ENCODE results near the gene TMEM131L.
"Not testable (repeated sequence)": the region's sequence is repeated elsewhere in the genome, so short reads cannot be mapped to it uniquely, and the experiment has no call there.

TMEM131L gene

DNA sequence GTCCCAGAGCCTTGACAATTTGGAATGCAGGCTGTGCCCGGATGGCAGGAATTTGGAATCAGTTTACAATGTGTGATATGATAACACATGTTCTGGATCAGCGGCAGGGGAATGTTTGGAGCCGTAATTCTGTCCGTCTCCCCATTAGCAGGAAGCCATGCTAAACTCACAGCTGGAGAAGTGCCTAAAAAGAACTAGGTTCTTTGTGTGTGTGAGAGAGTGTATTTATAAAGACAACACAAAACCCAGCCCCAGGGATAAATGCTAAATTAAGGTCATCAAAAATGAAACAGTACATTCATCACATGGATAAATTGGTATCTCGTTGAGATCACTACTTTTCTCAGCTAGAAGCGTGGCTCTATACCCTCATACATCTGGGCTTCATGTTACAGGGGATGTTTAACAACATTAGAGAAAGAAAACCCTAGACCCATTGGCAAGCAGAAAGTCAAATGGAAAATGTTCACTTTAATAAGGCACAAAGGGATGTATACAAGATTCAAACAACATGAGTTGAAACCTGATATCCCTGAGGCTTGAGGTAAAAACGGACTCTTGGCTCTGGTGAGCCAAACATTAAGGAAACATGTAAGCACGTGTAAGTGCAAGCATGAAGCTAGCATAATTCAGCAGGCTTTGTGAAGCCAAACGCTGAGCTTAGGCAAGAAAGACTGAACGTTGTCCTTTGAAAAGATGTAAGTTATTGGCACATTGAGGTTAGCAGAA, 18.0 kb upstream of the TMEM131L start:
- no peak for DNase-seq

DNA sequence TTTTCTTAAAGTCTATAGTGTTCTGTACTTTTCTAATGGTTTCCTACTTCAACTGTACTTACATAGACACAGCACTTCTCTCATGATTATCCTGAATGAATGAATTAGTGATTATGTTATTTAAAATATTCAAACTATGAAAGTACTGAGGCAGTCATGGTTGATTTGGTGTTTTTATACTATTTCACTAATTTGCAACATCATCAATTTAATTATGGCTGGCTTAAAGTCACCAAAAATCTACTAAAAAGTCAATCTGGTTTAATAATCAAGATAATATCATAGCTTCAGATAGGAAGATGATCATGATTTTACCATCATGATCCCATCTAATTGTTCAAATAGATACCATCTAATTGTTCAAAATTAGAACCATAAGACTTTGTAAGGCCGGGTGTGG, 16.8 kb upstream of the TMEM131L start:
- DNase-seq = no peak

DNA sequence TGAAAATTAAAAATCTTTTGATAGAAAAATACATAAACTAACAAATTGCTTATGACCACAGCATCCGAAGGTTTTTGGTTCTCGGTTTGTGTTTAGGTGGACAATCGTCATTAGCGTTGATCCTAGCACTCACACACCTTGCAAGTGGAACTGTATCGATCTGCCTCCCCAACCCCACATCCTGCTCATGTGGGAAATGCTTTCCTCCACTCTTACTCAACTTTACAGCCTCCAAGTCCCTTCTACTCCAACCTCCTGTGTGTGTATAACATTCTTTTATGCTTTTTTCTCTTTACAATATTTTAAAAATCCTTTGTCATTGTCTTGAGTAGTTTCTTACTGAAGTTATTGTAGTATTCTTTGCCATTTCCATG, 15.6 kb upstream of the TMEM131L start:
- DNase-seq = no peak

DNA sequence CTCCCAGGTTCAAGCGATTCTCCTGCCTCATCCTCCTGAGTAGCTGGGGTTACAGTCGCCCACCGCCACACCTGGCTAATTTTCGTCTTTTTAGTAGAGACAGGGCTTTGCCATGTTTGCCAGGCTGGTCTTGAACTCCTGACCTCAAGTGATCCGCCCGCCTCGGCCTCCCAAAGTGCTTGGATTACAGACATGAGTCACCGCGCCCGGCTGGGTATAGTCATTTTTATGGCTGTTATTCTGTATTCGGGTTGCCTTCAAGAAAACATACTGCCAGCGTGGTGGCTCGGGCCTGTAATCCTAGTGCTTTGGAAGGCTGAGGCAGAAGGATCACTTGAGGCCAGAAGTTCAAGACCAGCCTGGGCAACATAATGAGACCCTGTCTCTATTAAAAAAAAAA, 15.0 kb upstream of the TMEM131L start:
- DNase-seq = not testable (repeated sequence)

DNA sequence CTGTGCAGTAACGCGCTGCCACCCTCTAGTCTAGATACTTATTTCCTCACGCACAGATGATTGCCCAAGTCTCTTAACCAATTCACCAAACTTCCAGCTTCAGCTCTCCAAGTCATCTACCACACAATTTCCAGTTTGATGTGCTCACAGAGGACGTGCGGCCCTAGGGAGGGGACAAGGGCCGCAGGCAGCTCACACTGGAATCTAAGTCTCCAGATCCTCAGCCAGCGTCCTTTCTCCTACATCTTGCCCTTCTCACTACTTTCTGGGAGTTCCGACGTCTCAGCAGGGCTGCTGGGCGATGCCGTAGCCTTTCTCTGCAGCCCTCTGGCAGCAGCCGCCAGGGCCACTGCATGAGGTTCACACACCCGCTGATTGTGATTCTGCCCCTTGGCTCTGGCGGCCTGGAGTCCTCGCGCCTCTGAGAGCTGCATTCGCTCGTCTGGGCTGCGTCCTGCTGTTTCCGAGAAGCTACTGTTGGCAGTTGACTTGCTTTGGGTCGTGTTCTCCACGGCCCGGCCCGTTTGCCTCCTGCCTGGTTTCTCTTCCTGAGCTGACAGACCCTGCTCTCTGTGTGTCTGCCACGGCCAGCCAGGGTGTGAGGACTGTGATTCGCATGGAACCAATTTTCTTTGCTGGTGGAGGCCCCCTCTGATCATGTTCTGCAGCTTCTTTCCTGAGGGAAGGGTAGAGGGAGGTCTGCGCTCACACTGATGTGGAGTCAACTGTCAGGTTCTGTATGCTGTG, 14.1 kb upstream of the TMEM131L start:
- DNase-seq = no peak

DNA sequence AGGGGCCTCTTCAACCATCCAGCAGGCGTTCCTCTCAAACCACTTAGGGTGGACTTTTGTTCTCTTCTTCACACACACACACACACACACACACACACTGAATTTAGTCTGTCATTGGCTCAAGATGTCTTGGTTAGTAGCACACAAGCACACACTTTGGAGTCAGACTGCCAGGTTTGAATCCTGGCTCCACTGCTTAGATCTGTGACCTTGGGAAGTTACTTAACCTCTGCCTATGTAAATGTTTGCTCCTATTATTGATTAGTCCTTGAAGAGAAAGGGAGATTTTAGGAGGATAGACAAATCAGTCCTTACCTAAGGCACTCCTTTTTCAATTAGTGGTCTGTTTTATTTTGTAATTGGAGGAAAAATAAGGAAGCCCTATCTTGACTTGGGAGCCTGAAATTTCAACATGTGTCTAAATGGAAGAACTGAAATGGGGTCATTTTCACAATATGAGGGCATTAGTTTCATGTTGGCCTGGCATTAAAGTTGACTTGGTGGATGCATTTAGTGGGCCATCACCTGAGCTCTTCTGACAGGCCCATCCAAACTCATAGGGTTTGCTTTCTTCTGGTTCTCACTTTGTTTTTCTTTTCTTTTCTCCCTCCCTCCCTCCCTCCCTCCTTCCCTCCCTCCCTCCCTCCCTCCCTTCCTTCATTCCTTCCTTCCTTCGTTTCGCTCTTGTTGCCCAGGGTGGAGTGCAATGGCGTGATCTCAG, 13.3 kb upstream of the TMEM131L start:
- no peak for DNase-seq

DNA sequence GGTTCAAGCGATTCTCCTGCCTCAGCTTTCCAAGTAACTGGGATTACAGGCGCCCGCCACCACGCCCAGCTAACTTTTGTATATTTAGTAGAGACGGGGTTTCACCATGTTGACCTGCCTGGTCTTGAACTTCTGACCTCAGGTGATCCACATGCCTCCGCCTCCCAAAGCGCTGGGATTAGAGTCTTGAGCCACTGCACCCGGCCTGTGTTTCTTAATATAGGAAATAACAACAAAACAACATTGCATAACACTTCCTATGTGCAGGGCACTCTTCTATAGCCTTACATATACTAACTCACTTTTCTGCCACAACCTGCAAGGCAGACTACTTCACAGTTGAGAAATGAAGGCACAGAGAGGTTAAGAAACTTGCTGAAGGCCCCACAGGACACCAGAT, 12.8 kb upstream of the TMEM131L start:
- no peak for DNase-seq

DNA sequence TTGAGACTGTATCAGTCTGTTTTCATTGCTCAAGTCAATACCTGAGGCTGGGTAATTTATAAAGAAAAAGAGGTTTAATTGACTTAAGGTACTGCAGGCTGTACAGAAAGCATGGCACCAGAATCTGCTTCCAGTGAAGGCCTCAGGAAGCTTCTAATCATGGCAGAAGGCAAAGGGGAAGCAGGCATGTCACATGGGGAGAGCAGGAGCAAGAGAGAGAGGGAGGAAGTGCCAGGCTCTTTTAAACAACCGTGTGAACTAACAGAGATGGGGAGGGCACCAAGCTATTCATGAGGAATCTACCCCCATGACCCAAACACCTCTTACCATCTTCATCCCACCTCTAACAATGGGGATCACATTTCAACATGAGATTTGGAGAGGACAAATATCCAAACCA, 7.2 kb upstream of the TMEM131L start:
- DNase-seq = no peak

DNA sequence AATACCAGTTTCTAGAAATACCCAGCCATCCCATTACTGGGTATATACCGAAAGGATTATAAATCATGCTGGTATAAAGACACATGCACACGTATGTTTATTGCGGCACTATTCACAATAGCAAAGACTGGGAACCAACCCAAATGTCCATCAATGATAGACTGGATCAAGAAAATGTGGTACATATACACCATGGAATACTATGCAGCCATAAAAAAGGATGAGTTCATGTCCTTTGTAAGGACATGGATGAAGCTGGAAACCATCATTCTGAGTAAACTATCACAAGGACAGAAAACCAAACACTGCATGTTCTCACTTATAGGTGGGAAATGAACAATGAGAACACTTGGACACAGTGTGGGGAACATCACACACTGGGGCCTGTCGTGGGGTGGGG, 4.6 kb upstream of the TMEM131L start:
- not testable (repeated sequence) for DNase-seq

DNA sequence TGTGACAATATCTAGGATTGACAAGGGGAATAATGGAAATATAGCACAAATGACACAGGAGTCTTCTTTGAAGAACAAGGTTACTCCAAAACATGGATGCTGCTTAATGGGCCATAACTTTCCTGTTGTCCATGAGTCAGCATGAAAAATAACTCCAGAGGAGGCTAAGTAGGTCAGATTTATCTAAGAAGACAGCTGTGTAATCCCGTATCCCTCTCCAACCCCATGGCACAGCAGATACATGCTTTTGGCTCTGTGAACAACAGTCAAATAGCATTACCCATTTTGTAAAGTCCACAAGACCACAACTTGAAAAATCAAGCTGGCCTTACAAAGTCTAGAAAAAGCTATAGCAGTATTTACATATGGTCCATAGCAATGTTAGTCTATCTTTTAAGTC, 2.1 kb upstream of the TMEM131L start:
- DNase-seq = no peak

DNA sequence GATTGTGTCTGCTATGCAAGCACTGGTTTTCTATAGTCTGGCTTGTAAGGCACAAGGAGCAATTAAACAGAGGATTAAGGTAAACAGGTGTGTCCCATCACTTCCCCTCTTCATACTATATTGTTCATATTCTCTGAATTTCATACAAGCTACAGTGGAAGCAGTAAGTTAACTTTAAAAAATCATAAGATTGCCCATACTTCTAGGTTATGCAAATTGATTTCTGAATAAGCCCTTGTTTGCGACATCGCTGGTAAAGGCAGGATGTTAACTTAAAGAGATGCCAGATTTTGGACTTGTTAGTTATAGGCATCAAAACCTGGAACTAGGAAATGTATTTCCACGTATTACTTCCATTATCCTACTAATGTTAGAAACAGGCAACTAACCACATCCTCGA, 1.0 kb upstream of the TMEM131L start:
- no peak for DNase-seq

DNA sequence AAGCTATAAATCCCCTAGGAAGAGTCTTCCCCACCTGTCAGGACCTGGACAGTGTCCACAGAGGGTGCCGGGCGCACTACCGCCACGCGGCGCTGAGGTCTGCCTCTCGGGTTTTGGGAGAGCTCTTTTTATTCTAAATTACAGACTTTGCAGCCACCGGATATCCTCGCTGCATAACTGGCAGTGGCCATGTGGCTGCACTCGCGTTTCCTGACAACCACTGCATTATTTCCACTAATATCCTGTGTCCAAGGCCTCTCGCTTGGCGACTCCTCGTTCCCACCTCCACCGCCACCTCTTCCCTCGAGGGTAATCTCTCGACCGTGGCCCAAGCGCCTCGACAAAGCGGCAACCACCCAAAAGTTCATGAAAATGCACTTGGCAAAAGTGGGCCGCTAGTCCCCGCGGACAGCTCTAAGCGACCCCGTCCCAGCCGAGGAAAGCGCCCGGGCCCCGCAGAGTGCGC, 512 bp upstream of the TMEM131L start:
- no peak for DNase-seq

DNA sequence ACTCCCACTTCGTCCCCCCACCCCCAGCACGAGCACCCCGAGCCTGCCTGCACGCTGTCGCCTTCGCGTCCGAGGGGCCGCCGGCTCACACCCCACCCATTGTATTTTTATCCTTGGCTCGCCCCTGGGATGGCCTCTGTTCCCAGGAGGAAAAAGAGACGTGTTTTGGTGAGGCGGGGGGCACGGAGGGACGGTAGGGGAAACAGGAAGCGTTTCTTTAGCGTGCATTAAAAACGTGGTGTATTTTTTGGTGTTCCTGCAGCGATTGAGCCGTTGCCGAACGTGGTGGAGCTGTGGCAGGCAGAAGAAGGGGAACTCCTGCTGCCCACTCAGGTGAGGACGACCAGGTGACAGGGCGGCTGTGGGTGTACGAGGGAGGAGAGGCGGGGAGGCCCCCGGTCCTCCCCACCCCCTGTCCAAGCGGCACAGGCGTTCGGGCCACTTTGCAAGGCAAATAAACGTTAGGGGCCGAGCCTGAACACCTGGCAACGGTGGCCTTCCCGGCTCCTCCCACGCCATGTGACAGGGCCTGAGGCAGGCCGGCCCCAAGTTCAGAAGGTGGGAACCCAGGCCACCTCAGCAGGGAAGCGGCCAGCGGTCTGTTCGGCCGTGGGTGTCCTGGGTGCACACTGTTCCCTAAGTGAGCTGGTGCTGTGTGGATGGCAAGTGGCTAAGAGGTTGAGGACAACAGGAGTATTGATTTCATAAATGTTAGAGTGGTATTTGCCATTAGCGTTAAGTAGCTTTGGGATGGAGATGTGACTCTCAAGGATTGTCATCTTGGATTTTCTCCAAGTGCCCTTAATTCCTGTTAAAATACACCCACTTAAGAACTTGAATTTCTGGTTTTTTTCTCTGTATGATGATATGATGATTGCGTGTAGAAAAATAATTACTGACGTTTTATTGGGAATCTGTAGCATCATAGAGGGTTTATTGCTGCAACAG, 1.1 kb downstream of the TMEM131L start:
- DNase-seq = no peak

DNA sequence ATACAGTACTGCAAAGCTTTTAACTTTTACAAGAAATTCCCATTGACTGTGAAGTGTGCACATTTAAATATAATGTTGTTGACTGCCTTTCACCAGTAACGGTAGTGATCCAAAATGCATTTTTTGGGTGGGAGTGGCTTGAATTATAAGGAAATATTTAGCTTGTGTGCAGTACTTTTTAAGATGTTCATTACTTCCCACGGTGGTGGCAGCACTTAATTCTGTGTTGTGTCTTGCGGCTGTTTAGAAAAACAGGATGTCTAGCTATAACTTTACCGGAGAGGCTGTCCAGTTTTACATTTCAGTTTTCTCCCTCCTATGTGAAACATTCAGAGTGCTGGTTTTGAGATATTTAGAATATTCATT, 1.7 kb downstream of the TMEM131L start:
- DNase-seq = no peak

DNA sequence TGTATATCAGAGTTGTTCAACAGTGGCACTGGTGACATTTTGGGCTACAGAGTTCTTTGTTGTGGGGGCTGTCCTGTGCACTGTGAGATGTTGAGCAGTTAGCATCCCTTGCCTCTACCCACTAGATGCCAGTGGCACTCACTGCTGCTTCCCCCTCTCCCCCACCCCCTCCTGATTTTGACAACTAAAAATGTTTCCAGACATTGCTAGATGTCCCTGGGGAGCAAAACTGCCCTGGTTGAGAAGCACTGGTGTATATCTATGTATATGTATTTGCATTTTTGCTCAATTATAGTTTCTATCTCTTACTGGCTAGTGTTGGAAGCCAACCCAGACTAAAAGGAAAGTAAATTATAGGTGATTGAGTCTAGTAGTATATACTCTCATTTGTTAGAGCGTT, 2.4 kb downstream of the TMEM131L start:
- no peak for DNase-seq

DNA sequence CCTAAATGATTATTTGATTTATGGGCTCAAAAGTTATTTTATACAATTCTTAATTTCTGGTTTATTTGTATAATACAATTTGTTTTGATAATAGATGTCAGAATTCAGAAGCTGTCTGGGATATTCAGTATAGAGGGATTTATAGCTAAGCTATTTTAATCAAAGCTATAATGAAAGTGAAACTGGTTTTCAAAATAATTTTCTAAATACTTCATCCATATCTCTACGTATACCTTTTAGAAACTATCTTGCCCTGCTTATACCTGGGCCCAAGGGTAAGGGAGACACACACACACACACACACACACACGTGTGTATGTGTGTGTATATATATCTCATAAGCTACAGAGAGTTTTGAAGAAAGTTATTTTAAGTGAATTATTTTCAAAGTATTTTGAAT, 2.9 kb downstream of the TMEM131L start:
- no peak for DNase-seq

DNA sequence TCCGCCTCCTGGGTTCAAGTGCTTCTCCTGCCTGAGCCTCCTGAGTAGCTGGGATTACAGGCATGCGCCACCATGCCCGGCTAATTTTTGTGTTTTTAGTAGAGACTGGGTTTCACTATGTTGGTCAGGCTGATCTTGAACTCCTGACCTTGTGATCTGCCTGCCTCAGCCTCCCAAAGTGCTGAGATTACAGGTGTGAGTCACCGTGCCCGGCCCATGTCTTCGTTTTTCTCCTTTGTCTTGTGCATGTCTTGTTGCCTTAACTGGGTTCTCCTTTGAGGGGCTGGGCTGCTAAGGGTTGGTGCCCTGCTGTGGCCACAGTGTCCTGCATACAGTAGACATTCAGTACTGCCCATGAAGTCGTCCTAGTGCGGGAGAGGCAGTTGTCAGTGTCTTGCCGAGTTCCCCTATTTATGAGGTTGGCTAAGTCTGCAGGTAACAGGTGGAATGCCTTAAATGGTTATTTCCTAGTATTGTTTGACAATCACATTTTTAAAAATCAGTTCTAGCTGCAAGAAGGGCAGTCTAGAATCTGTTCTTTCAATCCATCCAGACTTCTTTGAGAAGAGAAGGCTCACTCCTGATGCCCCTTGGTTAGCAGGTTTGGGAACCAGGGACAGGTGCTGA, 5.0 kb downstream of the TMEM131L start:
- DNase-seq = not testable (repeated sequence)

DNA sequence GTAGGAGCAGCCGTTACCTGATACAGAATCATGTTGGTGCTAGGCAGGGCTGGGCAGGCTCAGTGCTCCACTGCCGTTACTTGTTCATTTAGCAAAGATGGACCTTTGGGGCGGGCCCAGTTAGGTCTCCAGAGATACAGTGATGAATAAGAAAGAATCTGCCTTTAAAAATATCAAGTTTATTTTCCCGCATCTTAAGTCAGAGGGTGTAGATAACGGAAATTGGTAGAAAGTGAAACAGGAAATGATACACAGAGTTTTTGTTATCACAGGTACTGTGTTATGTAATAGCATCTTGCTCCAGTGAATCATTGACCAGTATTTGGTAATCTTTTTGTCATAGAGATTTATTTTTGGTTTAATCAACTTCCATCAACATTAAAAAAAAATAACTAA, 5.5 kb downstream of the TMEM131L start:
- no peak for DNase-seq

DNA sequence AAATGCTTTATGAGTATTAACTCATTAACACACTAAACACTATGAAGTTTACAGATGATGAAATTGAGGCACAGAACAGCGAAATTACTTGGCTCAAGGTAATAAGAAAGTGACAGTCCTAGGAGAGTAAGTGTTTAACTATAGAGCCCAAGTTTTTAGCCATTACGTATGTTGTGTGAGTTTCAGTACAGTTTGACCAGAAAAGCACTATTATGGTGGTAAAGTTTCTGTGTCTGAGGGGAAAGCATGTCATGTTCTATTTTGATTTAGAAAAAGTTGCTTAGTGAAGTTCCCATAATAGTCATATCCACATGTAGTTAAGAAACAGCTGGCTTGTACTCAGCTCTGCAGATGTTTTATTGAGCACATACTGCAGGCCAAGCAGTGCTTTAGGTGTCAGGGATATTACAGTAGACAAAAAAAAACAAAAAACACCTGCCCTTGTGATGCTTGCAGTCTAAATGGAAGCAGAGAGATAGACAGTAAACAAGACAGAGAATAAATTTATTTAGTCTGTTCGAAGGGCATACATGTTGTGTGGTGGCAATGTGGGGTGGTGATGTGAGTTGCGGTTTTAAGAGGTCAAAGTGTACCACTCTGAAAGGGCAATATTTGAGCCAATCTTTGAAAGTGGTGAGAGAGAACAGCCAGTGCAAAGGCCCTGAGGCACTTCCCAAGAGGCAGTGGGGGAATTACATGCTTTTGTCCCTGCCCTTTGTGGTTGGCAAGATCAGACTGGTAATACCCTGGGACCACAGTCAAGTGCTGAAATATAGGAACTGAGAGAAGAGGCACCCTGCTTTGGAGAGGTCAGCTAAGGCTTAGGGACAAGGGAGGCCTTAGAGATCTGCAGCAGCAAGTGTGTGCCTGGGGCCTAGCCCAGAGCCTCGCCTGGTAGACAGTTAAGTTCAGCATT, 6.2 kb downstream of the TMEM131L start:
- no peak for DNase-seq

DNA sequence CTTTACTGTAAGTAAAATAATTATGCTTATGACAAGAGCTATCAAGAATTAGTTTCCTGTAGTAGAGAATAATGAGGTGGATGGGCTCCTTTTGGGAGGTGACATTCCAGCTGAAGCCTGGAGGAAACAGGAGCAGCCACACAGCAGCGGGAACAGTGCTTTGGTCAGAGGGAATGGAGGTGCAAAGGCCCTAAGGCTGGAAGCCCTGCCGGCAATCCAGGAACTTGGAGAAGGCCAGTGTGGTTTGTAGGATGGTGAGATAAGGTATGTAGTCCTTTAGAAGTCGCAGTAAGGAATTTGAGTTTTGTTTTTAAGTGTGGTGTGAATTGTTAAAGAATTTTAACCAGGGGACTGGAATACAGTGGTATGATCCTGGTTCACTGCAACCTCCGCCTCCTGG, 8.1 kb downstream of the TMEM131L start:
- DNase-seq = no peak
